Cardiac fibroblast (primary cell): ENCODE data around the gene PPP2R5D.

Experiments used
- DNase-seq, 2 donors: peaks; one replicate each; pipeline versions ENCODE4 v3.0.0 to v3.0.0-alpha.2; 2010; ENCODE audit warnings: low read depth in 2 of 2
- H3K4me3 ChIP-seq, 2 donors: replicated peaks in 1 of 2; 1 replicate in 1 of 2; 2 replicates in 1 of 2; pipeline ENCODE4 v1.5.1; 2011; ENCODE audit warnings: low read depth in 2 of 2, low read length in 2 of 2, mild to moderate bottlenecking in 2 of 2, moderate library complexity in 1 of 2
- TF ChIP-seq, protein P1 (sequence below): IDR thresholded peaks from one replicate; pipeline ENCODE4 v1.5.1; 2011; ENCODE audit warnings: low read depth, mild to moderate bottlenecking, low read length, inconsistent platforms

Gene PPP2R5D

DNA sequence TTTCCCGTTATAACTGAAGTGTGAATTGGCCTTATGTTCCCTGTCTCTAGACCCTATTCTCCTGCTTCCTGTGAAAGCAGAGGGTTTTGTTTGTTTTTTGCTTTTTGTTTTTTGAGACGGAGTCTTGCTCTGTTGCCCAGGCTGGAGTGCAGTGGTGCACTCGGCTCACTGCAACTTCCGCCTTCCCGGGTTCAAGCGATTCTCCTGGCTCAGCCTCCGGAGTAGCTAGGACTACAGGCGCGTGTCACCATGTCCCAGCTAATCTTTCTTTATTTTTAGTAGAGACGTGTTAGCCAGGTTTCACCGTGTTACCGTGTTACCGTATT is 24.5 kb upstream of the PPP2R5D start:
- H3K4me3 ChIP-seq = peak overlapping the region; percentile 44 to 47
- DNase-seq = no peak
- TF ChIP-seq, protein P1, sequence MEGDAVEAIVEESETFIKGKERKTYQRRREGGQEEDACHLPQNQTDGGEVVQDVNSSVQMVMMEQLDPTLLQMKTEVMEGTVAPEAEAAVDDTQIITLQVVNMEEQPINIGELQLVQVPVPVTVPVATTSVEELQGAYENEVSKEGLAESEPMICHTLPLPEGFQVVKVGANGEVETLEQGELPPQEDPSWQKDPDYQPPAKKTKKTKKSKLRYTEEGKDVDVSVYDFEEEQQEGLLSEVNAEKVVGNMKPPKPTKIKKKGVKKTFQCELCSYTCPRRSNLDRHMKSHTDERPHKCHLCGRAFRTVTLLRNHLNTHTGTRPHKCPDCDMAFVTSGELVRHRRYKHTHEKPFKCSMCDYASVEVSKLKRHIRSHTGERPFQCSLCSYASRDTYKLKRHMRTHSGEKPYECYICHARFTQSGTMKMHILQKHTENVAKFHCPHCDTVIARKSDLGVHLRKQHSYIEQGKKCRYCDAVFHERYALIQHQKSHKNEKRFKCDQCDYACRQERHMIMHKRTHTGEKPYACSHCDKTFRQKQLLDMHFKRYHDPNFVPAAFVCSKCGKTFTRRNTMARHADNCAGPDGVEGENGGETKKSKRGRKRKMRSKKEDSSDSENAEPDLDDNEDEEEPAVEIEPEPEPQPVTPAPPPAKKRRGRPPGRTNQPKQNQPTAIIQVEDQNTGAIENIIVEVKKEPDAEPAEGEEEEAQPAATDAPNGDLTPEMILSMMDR = no peak

DNA sequence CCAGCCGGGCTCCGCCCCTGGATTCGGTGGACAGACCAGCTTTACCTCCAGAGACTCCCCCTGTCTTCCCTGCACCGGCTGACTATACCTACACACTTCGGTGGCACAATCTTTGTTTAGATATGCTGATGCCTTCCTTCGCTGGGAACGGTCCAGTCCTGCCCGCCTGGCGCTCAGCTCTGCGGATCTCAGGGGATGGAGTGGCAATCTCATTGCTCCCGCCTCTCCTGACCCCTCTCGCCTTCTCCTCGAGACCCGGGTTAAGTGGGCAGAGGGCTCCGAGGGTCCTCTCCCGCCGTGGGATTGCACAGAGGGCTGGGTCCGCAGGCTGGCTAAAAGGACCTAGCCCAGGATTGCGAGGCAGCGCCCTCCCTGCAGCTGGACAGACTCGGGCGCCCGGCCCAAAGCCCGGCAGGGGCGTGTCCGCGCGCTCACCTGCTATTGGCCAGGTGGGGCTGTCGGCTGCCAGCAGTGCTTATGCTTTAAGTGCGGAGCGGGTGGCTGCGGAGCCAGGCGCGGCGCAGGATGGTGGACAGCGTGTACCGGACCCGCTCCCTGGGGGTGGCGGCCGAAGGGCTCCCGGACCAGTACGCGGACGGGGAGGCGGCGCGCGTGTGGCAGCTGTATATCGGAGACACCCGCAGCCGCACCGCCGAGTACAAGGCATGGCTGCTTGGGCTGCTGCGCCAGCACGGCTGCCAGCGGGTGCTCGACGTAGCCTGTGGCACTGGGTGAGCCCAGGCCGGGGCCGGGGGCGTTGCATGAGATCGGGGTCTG is 23.9 kb upstream of the PPP2R5D start, which contains the start of gene GNMT:
Gene GNMT (plus strand): TSS at position 512 of the 777 bp plus-strand sequence. CDS start 14 bp downstream, at position 526.
- peak in 1 of 2 donors; percentile 26 for DNase-seq
- peak within 1 kb of the TSS; percentile 44 to 47 for H3K4me3 ChIP-seq
- TF ChIP-seq, protein P1 = no peak

DNA sequence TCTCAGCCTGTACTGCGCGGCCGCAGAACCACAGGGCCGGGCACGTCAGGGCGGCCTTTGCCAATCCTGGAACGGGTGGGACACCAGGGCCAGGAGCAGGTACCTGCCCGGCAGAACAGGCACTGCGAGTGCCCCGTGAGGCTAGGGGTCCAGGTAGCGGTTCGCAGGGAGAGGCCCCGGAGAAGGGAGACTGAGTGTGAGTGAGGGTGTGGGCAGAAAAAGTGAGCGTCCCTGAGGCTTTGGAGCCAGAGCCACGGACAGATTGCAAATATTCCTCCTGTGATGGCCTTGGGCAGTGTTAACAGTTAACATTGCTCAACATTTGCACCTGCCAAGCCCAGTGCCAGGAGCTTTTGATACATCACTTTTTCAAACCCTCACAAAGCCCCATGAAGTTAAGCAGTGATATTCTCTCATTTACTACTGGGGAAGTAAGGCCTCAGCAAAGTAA is 23.3 kb upstream of the PPP2R5D start:
- peak overlapping the region; percentile 44 to 47 for H3K4me3 ChIP-seq
- TF ChIP-seq, protein P1 = no peak
- DNase-seq = no peak

DNA sequence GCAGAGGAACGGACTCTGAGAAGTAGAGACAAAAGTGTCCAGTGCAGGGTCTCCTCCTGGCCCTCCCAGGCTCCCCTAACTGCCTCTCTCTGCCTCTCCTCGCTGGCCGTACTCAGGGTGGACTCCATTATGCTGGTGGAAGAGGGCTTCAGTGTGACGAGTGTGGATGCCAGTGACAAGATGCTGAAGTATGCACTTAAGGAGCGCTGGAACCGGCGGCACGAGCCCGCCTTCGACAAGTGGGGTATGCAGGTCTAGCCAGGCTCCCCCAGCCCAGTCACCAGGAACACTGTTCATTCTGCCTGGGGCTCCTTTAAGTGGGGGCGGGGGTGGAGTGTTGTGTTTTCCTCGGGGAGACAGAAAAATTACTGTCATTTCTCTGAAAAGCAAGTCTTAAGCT is 22.3 kb upstream of the PPP2R5D start:
- no peak for DNase-seq
- H3K4me3 ChIP-seq = no peak overlapping the region
- TF ChIP-seq, protein P1 = no peak

DNA sequence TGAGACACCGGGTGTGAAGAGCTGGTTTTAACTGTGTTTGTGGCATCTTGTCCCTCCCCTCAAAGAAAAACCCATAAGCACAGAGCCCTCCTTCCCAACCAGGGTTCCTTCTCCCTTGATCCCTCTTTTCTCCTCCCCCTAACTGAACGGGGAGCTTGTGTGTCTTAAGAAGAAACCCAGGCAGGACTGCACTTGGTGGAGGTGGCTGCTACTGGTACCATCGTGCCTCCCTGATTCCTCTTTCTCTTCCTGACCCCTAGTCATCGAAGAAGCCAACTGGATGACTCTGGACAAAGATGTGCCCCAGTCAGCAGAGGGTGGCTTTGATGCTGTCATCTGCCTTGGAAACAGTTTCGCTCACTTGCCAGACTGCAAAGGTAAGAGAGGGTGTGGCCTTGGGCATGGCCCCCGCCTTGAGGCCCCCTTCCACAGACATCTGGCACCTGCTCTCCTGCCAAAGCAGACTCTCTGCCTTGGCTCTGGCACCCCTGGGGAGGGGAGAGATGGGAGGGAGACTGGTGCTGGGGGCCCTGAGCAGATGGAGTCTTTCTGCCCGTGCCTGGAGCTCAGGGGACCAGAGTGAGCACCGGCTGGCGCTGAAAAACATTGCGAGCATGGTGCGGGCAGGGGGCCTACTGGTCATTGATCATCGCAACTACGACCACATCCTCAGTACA is 21.7 kb upstream of the PPP2R5D start:
- TF ChIP-seq, protein P1 = no peak
- DNase-seq = no peak

DNA sequence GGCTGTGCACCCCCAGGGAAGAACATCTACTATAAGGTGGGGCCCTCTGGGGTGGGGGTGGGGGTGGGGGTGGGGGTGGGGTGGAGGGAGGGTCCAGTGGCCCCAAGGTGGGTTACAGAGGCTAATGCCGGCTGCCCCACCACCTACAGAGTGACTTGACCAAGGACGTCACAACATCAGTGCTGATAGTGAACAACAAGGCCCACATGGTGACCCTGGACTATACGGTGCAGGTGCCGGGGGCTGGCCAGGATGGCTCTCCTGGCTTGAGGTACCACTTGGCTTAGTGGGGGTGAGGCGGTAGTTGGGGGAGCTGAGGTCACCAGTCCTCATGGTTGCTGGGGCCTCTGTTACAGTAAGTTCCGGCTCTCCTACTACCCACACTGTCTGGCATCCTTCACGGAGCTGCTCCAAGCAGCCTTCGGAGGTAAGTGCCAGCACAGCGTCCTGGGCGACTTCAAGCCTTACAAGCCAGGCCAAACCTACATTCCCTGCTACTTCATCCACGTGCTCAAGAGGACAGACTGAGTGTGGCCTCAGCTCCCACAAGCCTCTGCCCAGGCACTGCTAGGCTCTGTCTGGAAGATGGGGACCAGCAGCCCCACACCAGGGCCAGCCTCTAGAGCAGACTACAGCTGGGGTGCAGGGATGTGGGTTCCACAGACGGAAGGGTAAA is 21.1 kb upstream of the PPP2R5D start:
- no peak overlapping the region for H3K4me3 ChIP-seq
- TF ChIP-seq, protein P1 = no peak
- no peak for DNase-seq

More for the DNA sequence above, 21.7 kb upstream of the PPP2R5D start:
- H3K4me3 ChIP-seq = no peak overlapping the region
